Daoy (cell line): Measurements from ENCODE around the gene MDM2. TPM values are rescaled to one million over a fixed set of nuclear protein-coding genes. Genes with fewer than 3 reads are reported as not detected.

Experiments used
- total RNA-seq: library from RNA; depleted of rRNA; stranded (reverse); fragments of >200 nt; shearing (Covaris generic); gene quantifications from 2 replicates; pipeline ENCODE4 v1.2.3, GENCODE V29; 2014; rRNA removed

The MDM2 gene
- total RNA-seq, 1 experiment from 2014 or later, result 37.4 TPM

Other genes with a start within 250 kb of the MDM2 start
- 329 and 359 TPM in 2 replicates for gene RAP1B, start 197.3 kb upstream of the MDM2 start, total RNA-seq
- gene NUP107, start 121.2 kb upstream of the MDM2 start, total RNA-seq, result 168 TPM in 2 replicates
- 2.0 and 3.1 TPM in 2 replicates for gene SLC35E3, start 62.0 kb upstream of the MDM2 start, total RNA-seq
- 4.2 and 27.0 TPM in 2 replicates for gene CPM, start 125.0 kb downstream of the MDM2 start, total RNA-seq